WERI-Rb-1 (cell line): Measurements from ENCODE around the gene KDM4C.

Experiments
- DNase-seq: peaks from one replicate; pipeline ENCODE4 v3.0.0-alpha.2; 2020
- H3K27ac ChIP-seq: fragments of 250-450 bp; sonication (Bioruptor Pico); 2 replicates; pipeline ENCODE4 v1.5.1; 2020; ENCODE audit warnings: mild to moderate bottlenecking, moderate library complexity
- H3K27me3 ChIP-seq: fragments of 250-450 bp; sonication (Bioruptor Pico); 2 replicates; pipeline ENCODE4 v1.5.1; 2021; ENCODE audit warnings: mild to moderate bottlenecking, low read depth, moderate library complexity; ENCODE audit not compliant: insufficient read depth, severe bottlenecking
- H3K36me3 ChIP-seq: fragments of 250-450 bp; sonication (Bioruptor Pico); 2 replicates; pipeline ENCODE4 v1.5.1; 2020; ENCODE audit warnings: mild to moderate bottlenecking, moderate library complexity
- H3K4me3 ChIP-seq: 2 replicates; pipeline ENCODE4 v1.5.1; 2011; ENCODE audit warnings: low read depth, mild to moderate bottlenecking, control low read depth, low read length
- H3K9me3 ChIP-seq: fragments of 250-450 bp; sonication (Bioruptor Pico); 2 replicates; pipeline ENCODE4 v1.5.1; 2021; ENCODE audit warnings: mild to moderate bottlenecking, moderate library complexity; ENCODE audit not compliant: severe bottlenecking
- CTCF ChIP-seq: IDR thresholded peaks from 2 replicates; pipeline ENCODE4 v1.5.1; 2011; ENCODE audit warnings: low read depth, mild to moderate bottlenecking, control low read depth, inconsistent platforms, low read length

The KDM4C gene

DNA sequence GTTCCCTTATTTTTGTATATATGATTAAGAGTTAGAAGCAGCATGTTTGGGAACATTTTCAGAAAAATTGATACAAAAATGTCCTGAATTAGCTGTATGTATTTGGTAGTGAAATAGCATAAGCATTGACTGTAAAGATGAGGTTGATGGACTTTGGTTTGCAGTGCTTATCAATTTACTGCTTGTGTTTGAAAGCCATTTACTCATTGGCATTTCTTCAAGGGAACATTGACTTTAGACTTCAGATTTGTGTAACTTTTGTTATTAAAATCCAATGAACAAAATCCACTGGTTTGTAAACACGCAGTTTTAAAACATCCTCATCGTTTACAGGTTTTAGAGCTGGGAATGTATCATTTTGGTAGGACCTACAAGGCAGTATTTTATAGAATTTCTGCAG is 61.3 kb downstream of the KDM4C start:
- no peak overlapping the region for H3K27ac ChIP-seq
- no peak for TF ChIP-seq CTCF
- H3K36me3 ChIP-seq = no peaks in the 10 kb centered on the region; the same call in 1 of the 2 replicates
- no peak for DNase-seq
- no peak overlapping the region for H3K4me3 ChIP-seq
- H3K27me3 ChIP-seq = no peaks in the 10 kb centered on the region
- H3K9me3 ChIP-seq = no peaks in the 10 kb centered on the region

GRCh38 chr9:6819529-6819928 is 61.8 kb downstream of the KDM4C start:
- no peak overlapping the region for H3K4me3 ChIP-seq
- no peaks in the 10 kb centered on the region; the same call in 1 of the 2 replicates for H3K36me3 ChIP-seq
- no peaks in the 10 kb centered on the region for H3K9me3 ChIP-seq
- no peak for TF ChIP-seq CTCF
- H3K27me3 ChIP-seq = no peaks in the 10 kb centered on the region
- DNase-seq = no peak
- H3K27ac ChIP-seq = no peak overlapping the region

- DNase-seq = no peak
- Histone ChIP-seq H3K27ac (no peak overlapping the region), H3K36me3 (no peaks in the 10 kb centered on the region; the same call in 1 of the 2 replicates), H3K9me3 (no peaks in the 10 kb centered on the region), H3K27me3 (no peaks in the 10 kb centered on the region), H3K4me3 (no peak overlapping the region)
- TF ChIP-seq CTCF = no peak
These were observed 64.9 kb downstream of the KDM4C start for GRCh38 chr9:6822696-6823095.

GRCh38 chr9:6827439-6828145 is 69.8 kb downstream of the KDM4C start:
- H3K4me3 ChIP-seq = no peak overlapping the region
- no peaks in the 10 kb centered on the region for H3K9me3 ChIP-seq
- no peaks in the 10 kb centered on the region for H3K27me3 ChIP-seq
- H3K36me3 ChIP-seq = no peaks in the 10 kb centered on the region; the same call in 1 of the 2 replicates
- peak; percentile 30 for DNase-seq
- peak; percentile 35 for TF ChIP-seq CTCF
- no peak overlapping the region for H3K27ac ChIP-seq

DNA sequence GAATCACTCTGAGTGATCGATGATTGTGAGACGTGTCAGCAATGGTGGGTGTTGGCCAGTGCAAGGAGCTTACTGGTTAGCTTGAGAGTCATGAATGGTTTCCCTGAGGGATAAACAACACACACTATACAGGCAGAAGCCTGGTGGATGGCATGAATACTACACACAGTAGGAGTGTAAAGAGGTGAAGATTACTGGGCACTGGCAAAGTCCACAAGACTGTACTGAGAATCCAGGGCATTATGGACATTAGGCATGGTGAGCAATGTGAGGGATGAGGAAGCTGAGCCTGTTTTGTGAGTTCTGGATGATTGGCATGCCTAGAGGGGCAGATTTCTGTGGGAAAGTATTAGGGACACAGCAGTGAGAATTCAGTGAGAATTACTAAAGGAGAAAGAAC is 71.3 kb downstream of the KDM4C start:
- no peaks in the 10 kb centered on the region for H3K36me3 ChIP-seq
- TF ChIP-seq CTCF = no peak
- H3K27ac ChIP-seq = no peak overlapping the region
- H3K4me3 ChIP-seq = no peak overlapping the region
- DNase-seq = no peak
- H3K9me3 ChIP-seq = no peaks in the 10 kb centered on the region
- no peaks in the 10 kb centered on the region for H3K27me3 ChIP-seq

- no peak for TF ChIP-seq CTCF
- Histone ChIP-seq H3K27ac (no peak overlapping the region), H3K36me3 (no peaks in the 10 kb centered on the region), H3K9me3 (no peaks in the 10 kb centered on the region), H3K4me3 (no peak overlapping the region), H3K27me3 (no peaks in the 10 kb centered on the region)
- DNase-seq = no peak
These were observed 71.8 kb downstream of the KDM4C start for GRCh38 chr9:6829536-6829935.
